Endothelial cell (in vitro differentiated cells): ENCODE measurements around the gene RALA. TPM values are rescaled to one million over a fixed set of nuclear protein-coding genes. Genes with fewer than 3 reads are reported as not detected.
"Not testable (repeated sequence)": the region's sequence is repeated elsewhere in the genome, so short reads cannot be mapped to it uniquely, and the experiment has no call there.

Experiments
- DNase-seq: peaks from one replicate; pipeline ENCODE4 v3.0.0; 2021; ENCODE audit warnings: low spot score
- H3K27ac Mint-ChIP-seq: one replicate; pipeline ENCODE4 v1.8.0; 2021; ENCODE audit warnings: mixed read lengths, inconsistent platforms; ENCODE audit not compliant: unreplicated experiment
- H3K27me3 Mint-ChIP-seq: one replicate; pipeline ENCODE4 v1.8.0; 2021; ENCODE audit warnings: mild to moderate bottlenecking, moderate library complexity, mixed read lengths, inconsistent platforms; ENCODE audit not compliant: unreplicated experiment
- H3K36me3 Mint-ChIP-seq: one replicate; pipeline ENCODE4 v1.8.0; 2021; ENCODE audit warnings: mild to moderate bottlenecking, low read depth, mixed read lengths, inconsistent platforms; ENCODE audit not compliant: unreplicated experiment
- H3K4me1 Mint-ChIP-seq: one replicate; pipeline ENCODE4 v1.8.0; 2021; ENCODE audit warnings: mild to moderate bottlenecking, mixed read lengths, inconsistent platforms; ENCODE audit not compliant: unreplicated experiment
- H3K4me3 Mint-ChIP-seq: one replicate; pipeline ENCODE4 v1.8.0; 2021; ENCODE audit warnings: mild to moderate bottlenecking, mixed read lengths, inconsistent platforms; ENCODE audit not compliant: unreplicated experiment
- H3K9me3 Mint-ChIP-seq: one replicate; pipeline ENCODE4 v1.8.0; 2021; ENCODE audit warnings: mixed read lengths, inconsistent platforms; ENCODE audit not compliant: unreplicated experiment
- total RNA-seq: library from RNA; stranded (reverse); fragmentation: NEBNext Ultra II Directional; extraction: Animal tissue kit (Norgen Biotek cat#: 25700); gene quantifications from one replicate; pipeline ENCODE4 v1.2.1, GENCODE V29; 2021; ENCODE audit not compliant: unreplicated experiment
- TF ChIP-seq, protein P1 (sequence below): fragments of 200-600 bp; sonication (generic); IDR thresholded peaks from one replicate; pipeline ENCODE4 v1.5.0; 2021; ENCODE audit warnings: antibody characterized with exemption; ENCODE audit not compliant: unreplicated experiment

Gene RALA
- total RNA-seq, 1 donor from 2014 or later, result 202 TPM

DNA sequence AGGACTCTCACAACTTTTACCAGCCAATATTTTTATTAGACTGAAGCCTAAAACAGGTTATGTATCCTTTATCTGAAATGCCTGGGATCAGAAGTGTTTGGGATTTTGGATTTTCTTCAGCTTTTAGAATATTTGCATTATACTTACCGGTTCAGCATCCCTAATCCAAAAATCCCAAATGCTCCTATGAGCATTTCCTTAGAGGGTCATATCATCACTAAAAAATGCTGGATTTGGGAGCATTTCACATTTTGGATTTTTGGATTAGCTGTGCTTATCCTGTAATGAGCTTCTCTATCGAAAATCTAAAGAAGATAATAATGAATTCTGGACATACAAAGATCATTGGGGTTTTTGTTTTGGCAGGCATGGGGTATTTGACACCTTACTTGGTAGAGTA is 53.0 kb downstream of the RALA start:
- Mint-ChIP-seq H3K27me3 (peaks cover under 1% of the 10 kb centered on the region), H3K27ac (no peak overlapping the region), H3K36me3 (peaks cover 18% of the 10 kb centered on the region), H3K4me3 (no peak overlapping the region), H3K9me3 (no peaks in the 10 kb centered on the region), H3K4me1 (peaks cover 35% of the 10 kb centered on the region)
- no peak for DNase-seq
- TF ChIP-seq, protein P1, sequence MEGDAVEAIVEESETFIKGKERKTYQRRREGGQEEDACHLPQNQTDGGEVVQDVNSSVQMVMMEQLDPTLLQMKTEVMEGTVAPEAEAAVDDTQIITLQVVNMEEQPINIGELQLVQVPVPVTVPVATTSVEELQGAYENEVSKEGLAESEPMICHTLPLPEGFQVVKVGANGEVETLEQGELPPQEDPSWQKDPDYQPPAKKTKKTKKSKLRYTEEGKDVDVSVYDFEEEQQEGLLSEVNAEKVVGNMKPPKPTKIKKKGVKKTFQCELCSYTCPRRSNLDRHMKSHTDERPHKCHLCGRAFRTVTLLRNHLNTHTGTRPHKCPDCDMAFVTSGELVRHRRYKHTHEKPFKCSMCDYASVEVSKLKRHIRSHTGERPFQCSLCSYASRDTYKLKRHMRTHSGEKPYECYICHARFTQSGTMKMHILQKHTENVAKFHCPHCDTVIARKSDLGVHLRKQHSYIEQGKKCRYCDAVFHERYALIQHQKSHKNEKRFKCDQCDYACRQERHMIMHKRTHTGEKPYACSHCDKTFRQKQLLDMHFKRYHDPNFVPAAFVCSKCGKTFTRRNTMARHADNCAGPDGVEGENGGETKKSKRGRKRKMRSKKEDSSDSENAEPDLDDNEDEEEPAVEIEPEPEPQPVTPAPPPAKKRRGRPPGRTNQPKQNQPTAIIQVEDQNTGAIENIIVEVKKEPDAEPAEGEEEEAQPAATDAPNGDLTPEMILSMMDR, result no peak

DNA sequence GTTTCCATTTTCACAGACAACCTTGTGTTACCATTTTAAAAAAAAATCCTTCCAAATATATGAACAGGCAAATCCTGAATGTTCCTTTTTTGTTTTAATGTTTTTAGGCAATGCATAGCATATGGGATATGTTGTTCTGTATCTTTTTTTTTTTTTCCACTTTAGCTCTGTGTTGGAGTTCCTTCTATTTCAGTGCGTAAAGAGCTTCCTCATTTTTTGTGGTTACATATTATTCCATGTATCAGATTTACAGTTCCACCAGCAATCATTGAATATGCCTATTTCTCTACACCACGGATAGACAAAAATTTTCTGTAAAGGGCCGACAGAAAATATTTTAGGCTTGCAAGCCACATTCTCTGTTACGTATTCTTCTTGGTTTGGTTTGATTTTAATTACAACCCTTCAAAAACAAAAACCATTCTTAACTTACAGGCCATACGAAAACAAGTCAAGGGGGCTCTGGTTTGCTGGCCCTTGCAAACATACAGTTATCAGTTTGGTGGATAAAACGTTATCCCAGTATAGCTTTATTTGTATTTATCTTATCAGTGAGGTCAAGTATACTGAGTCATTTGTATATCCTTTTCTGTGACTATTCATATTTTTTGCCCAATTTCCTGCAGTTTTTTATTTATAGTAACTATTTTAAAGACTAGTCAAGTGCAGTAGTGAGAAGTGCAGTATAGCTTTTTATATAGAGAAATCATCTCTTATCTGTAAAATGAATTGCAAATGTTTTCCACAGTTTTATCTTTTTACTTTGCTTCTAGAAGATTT is 55.7 kb downstream of the RALA start:
- peaks cover 41% of the 10 kb centered on the region for H3K4me1 Mint-ChIP-seq

DNA sequence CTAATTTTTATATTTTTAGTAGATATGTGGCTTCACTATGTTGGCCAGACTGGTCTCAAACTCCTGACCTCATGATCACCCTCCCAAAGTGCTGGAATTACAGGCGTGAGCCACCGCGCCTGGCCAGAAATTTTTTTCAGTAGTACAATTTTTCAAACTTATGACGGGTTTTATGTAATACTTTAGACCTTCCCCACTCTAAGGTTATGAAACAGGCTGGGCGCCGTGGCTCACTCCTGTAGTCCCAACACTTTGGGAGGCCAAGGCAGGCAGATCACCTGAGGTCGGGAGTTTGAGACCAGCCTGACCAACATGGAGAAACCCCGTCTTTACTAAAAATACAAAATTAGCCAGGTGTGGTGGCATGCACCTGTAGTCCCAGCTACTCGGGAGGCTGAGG is 56.5 kb downstream of the RALA start:
- DNase-seq, H3K27me3 Mint-ChIP-seq, H3K27ac Mint-ChIP-seq, H3K4me3 Mint-ChIP-seq, H3K9me3 Mint-ChIP-seq: not testable (repeated sequence)
- H3K4me1 Mint-ChIP-seq, result peaks cover 41% of the 10 kb centered on the region
- peaks cover 18% of the 10 kb centered on the region for H3K36me3 Mint-ChIP-seq

More for the DNA sequence above, 55.7 kb downstream of the RALA start:
- Mint-ChIP-seq H3K36me3 (peaks cover 18% of the 10 kb centered on the region), H3K9me3 (no peaks in the 10 kb centered on the region), H3K27me3 (peaks cover 3% of the 10 kb centered on the region), H3K4me3 (peak overlapping the region; percentile 35), H3K27ac (no peak overlapping the region)
- TF ChIP-seq, protein P1, result no peak
- DNase-seq, result no peak

DNA sequence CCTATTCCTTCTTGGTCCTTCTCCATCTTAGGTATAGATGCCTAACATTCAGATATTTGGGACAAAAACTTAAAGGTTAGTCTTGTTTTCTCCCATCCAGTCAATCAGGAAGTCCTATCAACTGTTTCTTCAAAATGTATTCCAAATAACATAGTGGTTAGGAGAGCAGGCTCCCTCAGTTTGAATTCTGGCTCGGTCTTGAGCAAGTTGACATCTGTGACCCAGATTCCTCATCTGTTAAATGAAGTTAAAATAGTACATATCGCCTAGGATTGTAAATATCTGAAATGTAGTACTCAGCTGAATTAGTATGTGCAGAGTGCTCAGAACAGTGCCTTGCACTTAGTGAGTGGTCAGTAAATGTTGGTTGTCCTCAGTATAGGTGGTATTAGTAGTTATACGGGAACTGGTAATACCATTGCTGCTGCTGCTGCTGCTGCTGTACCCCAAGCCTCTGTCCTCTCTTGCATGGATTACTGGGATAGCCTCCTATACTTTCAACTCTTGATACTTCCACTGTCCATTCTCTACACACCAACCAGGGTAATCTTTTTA is 58.6 kb downstream of the RALA start:
- no peaks in the 10 kb centered on the region for H3K9me3 Mint-ChIP-seq
- no peak for DNase-seq
- no peak overlapping the region for H3K27ac Mint-ChIP-seq
- no peak overlapping the region for H3K4me3 Mint-ChIP-seq
- peaks cover 3% of the 10 kb centered on the region for H3K27me3 Mint-ChIP-seq
- peaks cover 4% of the 10 kb centered on the region for H3K36me3 Mint-ChIP-seq
- peaks cover 38% of the 10 kb centered on the region for H3K4me1 Mint-ChIP-seq
- TF ChIP-seq, protein P1, result no peak

DNA sequence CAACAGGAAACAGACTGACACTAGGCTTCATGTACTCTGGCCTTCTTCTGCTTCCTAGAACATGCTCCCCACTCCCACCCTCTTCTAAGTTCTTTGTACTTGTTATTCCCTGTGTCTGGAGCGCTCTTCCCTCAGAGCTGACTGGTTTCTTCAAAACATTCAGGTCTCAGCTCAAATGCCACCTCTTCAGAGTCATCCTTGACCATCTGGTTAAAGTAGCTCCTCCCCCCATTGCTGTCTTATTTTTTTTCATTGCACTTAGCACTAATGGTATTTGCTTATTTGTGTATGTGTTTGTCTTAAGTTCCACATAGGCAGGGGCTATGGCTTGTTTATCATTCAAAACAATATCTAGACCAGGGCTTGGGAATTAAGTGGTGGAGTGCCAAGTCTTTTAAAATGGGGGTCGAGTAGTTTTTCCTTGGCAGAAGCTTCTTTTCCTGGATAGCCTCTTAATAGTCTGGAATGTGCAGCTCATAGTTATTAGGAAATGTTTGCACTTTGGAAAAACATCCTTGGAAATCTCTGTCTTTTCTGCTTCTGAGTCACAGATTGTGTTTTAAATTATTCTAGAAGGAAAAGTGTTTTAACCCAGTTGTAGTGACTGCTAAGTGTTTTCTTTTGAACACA is 60.0 kb downstream of the RALA start:
- peaks cover 35% of the 10 kb centered on the region for H3K4me1 Mint-ChIP-seq
- H3K36me3 Mint-ChIP-seq, result peaks cover 11% of the 10 kb centered on the region
- H3K27me3 Mint-ChIP-seq, result peaks cover 3% of the 10 kb centered on the region
- DNase-seq, result no peak
- peak overlapping the region; percentile 11 for H3K4me3 Mint-ChIP-seq
- no peaks in the 10 kb centered on the region for H3K9me3 Mint-ChIP-seq
- TF ChIP-seq, protein P1, result no peak
- peak overlapping the region; percentile 27 for H3K27ac Mint-ChIP-seq
